CD4-positive, alpha-beta T cell treated with Interleukin-1 beta for 1 hour (primary cell): Measurements from ENCODE around the gene OR56A4.
"Not testable (repeated sequence)": the region's sequence is repeated elsewhere in the genome, so short reads cannot be mapped to it uniquely, and the experiment has no call there.

ENCODE experiments used
- DNase-seq, 2 donors: peaks; one replicate each; pipeline ENCODE4 v3.0.0-alpha.2; 2020 to 2022

The OR56A4 gene

DNA sequence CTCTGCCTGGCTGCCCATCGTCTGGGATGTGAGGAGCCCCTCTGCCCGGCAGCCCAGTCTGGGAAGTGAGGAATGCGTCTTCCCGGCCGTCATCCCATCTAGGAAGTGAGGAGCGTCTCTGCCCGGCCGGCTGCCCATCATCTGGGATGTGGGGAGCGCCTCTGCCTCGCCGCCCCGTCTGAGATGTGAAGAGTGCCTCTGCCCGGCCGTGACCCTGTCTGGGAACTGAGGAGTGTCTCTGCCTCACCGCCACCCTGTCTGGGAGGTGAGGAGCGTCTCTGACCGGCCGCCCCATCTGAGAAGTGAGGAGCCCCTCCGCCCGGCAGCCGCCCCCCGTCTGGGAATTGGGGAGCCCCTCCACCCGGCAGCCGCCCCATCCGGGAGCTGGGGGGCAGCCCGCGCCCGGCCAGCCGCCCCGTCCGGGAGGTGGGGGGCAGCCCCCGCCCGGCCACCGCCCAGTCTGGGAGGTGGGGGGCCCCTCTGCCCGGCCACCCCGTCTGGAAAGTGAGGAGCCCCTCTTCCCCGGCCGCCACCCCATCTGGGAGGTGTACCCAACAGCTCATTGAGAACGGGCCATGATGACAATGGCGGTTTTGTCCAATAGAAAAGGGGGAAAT lies 45.9 kb downstream of the OR56A4 start:
- not testable (repeated sequence) for DNase-seq

DNA sequence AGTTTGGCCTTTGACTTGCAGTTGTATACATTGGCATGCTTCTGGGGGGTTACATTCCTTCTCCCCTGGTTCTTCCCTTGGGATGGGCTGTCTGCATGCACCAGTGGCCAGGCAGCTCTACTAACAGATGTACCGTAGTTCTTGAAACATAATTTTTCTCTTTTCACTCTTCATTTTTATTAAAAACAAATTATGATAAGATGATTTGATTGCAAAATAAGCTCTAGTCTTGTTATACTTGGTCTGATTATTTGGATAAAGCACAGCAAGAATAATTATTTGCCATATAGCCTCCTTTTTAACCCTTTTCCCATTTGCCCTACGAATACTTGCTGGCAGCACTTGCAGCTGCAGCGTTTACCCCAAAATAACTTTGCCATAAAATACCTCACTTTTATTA lies 51.2 kb downstream of the OR56A4 start:
- DNase-seq = no peak
